Lung (tissue), 12 donors: ENCODE data around the gene CRK. TPM values are rescaled to one million over a fixed set of nuclear protein-coding genes. Genes with fewer than 3 reads are reported as not detected.

Experiments used
- ATAC-seq: fragments of 200-7000 bp; cut with Tn5 transposase; one replicate; pipeline ENCODE4 v1.9.1; 2020; ENCODE audit warnings: moderate number of reproducible peaks; ENCODE audit not compliant: insufficient read depth, low FRiP score
- DNase-seq, 3 donors: peaks; one replicate each; pipeline ENCODE4 v3.0.0-alpha.2; 2013 to 2017
- H3K27ac ChIP-seq, 2 donors: one replicate each; pipeline ENCODE4 v1.5.1; 2013; ENCODE audit warnings: mild to moderate bottlenecking in 2 of 2, moderate library complexity in 2 of 2, control low read depth in 1 of 2, inconsistent platforms in 1 of 2, low read depth in 1 of 2, low read length in 1 of 2
- H3K27me3 ChIP-seq, 3 donors: one replicate each; pipeline ENCODE4 v1.5.1; 2013; ENCODE audit warnings: low read length in 2 of 3; ENCODE audit not compliant: control insufficient read depth in 3 of 3, insufficient read depth in 3 of 3
- H3K36me3 ChIP-seq, 4 donors: one replicate each; pipeline ENCODE4 v1.5.1; 2013; ENCODE audit warnings: low read length in 4 of 4, mild to moderate bottlenecking in 1 of 4, moderate library complexity in 1 of 4; ENCODE audit not compliant: control insufficient read depth in 4 of 4, insufficient read depth in 4 of 4
- H3K4me1 ChIP-seq, 5 donors: one replicate each; pipeline ENCODE4 v1.5.1; 2013; ENCODE audit warnings: low read length in 5 of 5, mild to moderate bottlenecking in 2 of 5, moderate library complexity in 1 of 5; ENCODE audit not compliant: control insufficient read depth in 5 of 5, insufficient read depth in 5 of 5
- H3K4me3 ChIP-seq: one replicate; pipeline ENCODE4 v1.5.1; 2013; ENCODE audit warnings: mild to moderate bottlenecking, control low read depth, moderate library complexity
- H3K9ac ChIP-seq, 2 donors: one replicate each; pipeline ENCODE4 v1.5.1; 2013; ENCODE audit warnings: low read length in 2 of 2, control low read depth in 1 of 2; ENCODE audit not compliant: insufficient read depth in 1 of 2
- H3K9me3 ChIP-seq, 4 donors: one replicate each; pipeline ENCODE4 v1.5.1; 2013; ENCODE audit warnings: low read length in 3 of 4, mild to moderate bottlenecking in 1 of 4, moderate library complexity in 1 of 4; ENCODE audit not compliant: control insufficient read depth in 4 of 4, insufficient read depth in 3 of 4
- WGBS, 2 donors: extraction: QIAGEN DNeasy Blood & Tissue Kit; methylation state at CpG; one replicate each; pipeline ENCODE4 v1.1.7; 2013; 5-methylcytosine and 5-hydroxymethylcytosine counted together
- polyA plus RNA-seq, 2 donors: library from polyadenylated mRNA; stranded (reverse); fragments of 200-250 nt; gene quantifications; one replicate each; pipeline ENCODE4 v1.2.1, GENCODE V29; 2013
- total RNA-seq, 2 donors: library from RNA; depleted of rRNA in 1 of 2; stranded (reverse); fragments of >200 nt in 1 of 2; gene quantifications; one replicate each; pipeline ENCODE4 v1.2.1, GENCODE V29; 2014 to 2021
- TF ChIP-seq, protein P1 (sequence below): IDR thresholded peaks from 2 replicates; pipeline ENCODE4 v1.5.1; 2012; ENCODE audit warnings: mild to moderate bottlenecking; ENCODE audit errors: control extremely low read depth, extremely low read depth
- donor health status: control.
- donor health status: control.
- donor health status: Bipolar disorder and iron deficiency.
- donor health status: healthy.
- donor health status: DM: yes; HTN: yes; CAD: no.

CRK gene
- total and polyA plus RNA-seq, 4 donors: 29.3 to 67.5 (median 49.5) TPM

DNA sequence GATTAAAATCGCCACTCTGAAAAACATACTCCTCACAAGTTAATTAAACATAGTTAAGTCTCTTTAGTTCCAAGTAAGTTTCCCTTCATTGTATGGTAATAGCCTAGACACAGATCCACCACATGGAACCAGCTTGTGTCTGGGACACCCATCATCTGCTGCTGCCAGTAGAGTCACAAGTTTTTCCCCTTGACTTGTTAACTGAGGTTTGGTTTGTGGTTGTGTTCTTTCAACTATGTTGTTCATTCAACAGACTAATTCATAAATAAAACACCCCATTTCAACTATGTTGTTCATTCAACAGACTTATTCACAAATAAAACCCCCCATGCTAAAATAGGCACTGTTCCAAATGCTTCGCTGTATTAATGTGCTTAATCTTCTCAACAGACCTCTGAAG lies 80.4 kb downstream of the CRK start:
- DNase-seq: no peak
- H3K27me3 ChIP-seq: no peaks in the 10 kb centered on the region
- TF ChIP-seq, protein P1, sequence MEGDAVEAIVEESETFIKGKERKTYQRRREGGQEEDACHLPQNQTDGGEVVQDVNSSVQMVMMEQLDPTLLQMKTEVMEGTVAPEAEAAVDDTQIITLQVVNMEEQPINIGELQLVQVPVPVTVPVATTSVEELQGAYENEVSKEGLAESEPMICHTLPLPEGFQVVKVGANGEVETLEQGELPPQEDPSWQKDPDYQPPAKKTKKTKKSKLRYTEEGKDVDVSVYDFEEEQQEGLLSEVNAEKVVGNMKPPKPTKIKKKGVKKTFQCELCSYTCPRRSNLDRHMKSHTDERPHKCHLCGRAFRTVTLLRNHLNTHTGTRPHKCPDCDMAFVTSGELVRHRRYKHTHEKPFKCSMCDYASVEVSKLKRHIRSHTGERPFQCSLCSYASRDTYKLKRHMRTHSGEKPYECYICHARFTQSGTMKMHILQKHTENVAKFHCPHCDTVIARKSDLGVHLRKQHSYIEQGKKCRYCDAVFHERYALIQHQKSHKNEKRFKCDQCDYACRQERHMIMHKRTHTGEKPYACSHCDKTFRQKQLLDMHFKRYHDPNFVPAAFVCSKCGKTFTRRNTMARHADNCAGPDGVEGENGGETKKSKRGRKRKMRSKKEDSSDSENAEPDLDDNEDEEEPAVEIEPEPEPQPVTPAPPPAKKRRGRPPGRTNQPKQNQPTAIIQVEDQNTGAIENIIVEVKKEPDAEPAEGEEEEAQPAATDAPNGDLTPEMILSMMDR: no peak
- no peak overlapping the region for H3K4me3 ChIP-seq
- no peak overlapping the region for H3K9ac ChIP-seq
- no peaks in the 10 kb centered on the region for H3K9me3 ChIP-seq
- no peak for ATAC-seq
- 18 to 26% methylated on average over 2 of the region's 2 CpGs for WGBS, 2 donors
- no peak overlapping the region for H3K27ac ChIP-seq
- H3K36me3 ChIP-seq: peaks cover 0 to 4% (median under 1%) of the 10 kb centered on the region in 4 donors
- H3K4me1 ChIP-seq: peaks cover 10 to 49% (median 22%) of the 10 kb centered on the region in 5 donors

DNA sequence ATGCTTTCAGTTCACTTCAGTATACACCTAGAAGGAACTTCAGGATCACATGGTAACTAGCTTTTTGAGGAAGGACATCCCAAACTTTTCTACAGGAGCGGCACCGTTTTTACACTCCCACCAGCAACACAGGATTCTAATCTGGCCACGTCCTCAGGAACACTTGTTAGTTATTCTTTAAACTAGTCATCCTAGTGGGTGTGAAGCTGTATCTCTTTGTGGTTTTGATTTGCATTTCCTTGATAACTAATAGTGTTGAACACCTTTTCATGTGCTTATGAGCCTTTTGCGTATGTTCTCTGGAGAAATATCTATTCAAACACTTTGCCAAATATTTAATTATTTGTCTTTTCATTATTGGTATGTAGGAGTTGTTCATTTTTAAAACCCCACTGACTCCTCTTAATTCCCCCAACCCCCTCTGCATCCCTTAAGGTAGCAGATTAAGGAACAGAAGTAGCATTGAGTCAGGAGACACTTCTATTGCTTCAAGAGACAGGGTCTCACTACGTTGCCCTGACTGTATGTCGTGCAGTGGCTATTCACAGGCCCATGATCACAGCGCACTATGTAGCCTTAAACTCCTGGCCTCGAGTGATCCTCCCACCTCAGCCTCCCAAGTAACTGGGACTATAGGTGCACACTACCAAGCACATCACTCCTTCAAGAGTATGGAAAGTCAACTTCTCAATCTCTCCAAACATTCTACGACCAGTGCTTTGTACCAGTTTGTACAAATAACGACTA lies 81.4 kb downstream of the CRK start:
- H3K9me3 ChIP-seq: no peaks in the 10 kb centered on the region
- H3K36me3 ChIP-seq: peaks cover 0 to 4% (median 0%) of the 10 kb centered on the region in 4 donors
- no peak overlapping the region for H3K4me3 ChIP-seq
- WGBS, 2 donors: 59 to 70% methylated on average over 10 of the region's 10 CpGs
- peaks cover 10 to 40% (median 22%) of the 10 kb centered on the region in 5 donors for H3K4me1 ChIP-seq
- ATAC-seq (no peak), DNase-seq (no peak)
- H3K27ac ChIP-seq: no peak overlapping the region
- H3K27me3 ChIP-seq: no peaks in the 10 kb centered on the region
- no peak overlapping the region for H3K9ac ChIP-seq
- TF ChIP-seq, protein P1: no peak

DNA sequence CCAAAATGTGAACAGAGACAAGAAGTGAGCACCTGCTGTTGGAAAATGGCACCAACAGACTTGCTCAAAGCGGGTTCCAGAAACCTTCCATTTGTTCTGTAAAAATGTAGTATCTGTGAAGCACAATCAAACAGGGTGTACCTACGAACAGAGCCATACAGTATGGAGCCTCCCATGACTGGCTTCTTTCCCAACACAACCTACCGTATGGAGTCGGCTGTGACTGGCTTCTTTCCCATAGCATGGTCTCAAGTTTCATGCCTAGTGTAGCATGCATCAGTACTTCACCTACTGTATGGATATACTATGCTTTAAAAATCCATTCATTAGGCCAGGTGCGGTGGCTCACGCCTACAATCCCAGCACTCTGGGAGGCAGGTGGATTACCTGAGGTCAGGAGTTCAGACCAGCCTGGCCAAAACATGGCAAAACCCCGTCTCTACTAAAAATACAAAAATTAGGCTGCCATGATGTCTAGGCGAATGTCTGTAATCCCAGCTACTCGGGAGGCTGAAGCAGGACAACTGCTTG lies 82.3 kb downstream of the CRK start:
- ATAC-seq: no peak
- Histone ChIP-seq H3K27me3 (no peaks in the 10 kb centered on the region), H3K4me1 (peaks cover 10 to 43% (median 18%) of the 10 kb centered on the region in 5 donors), H3K27ac (no peak overlapping the region), H3K4me3 (no peak overlapping the region), H3K9me3 (no peaks in the 10 kb centered on the region), H3K36me3 (peaks cover 0 to 4% (median 0%) of the 10 kb centered on the region in 4 donors), H3K9ac (no peak overlapping the region)
- TF ChIP-seq, protein P1: no peak
- 67 to 79% methylated on average over 9 of the region's 9 CpGs for WGBS, 2 donors
- no peak for DNase-seq
